AG04450 (cell line): ENCODE data around the gene CDH26. TPM values are rescaled to one million over a fixed set of nuclear protein-coding genes. Genes with fewer than 3 reads are reported as not detected.

Experiments used
- CTCF ChIA-PET: fragments of 300-600, 350-600 bp; formaldehyde crosslinking; extraction: SDS; loops from one replicate; lab custom pipeline; 2022; ENCODE audit warnings: antibody characterized with exemption, inconsistent platforms; lab: Charles Lee
- POLR2A ChIA-PET: fragments of 350-600 bp; formaldehyde crosslinking; extraction: SDS; loops from one replicate; lab custom pipeline; 2021; ENCODE audit warnings: antibody characterized with exemption, inconsistent platforms; lab: Yijun Ruan, JAX
- DNase-seq: peaks from one replicate; pipeline ENCODE4 v3.0.0-alpha.2; 2011; ENCODE audit warnings: low read depth, low spot score
- H3K27ac ChIP-seq: one replicate; pipeline ENCODE4 v1.5.1; 2012; ENCODE audit warnings: low read depth, low read length, control low read depth
- H3K27me3 ChIP-seq: one replicate; pipeline ENCODE4 v1.6.0; 2012; ENCODE audit warnings: low read length; ENCODE audit not compliant: control insufficient read depth, insufficient read depth
- H3K4me3 ChIP-seq: 2 replicates; pipeline ENCODE4 v1.5.1; 2011; ENCODE audit warnings: mild to moderate bottlenecking, low read depth, low read length, control low read depth
- H3K9me3 ChIP-seq: 2 replicates; pipeline ENCODE4 v1.5.1; 2012; ENCODE audit warnings: low read length; ENCODE audit not compliant: control insufficient read depth, insufficient read depth
- polyA plus RNA-seq: library from polyadenylated mRNA; depleted of rRNA; stranded (reverse); fragments of >200 nt; gene quantifications from 2 replicates; pipeline ENCODE4 v1.2.3, GENCODE V29; 2011
- TF ChIP-seq, protein P1 (sequence below): IDR thresholded peaks from 2 replicates; pipeline ENCODE4 v1.5.1; 2011; ENCODE audit warnings: low read depth, low read length, control low read depth, inconsistent platforms

The CDH26 gene
- polyA plus RNA-seq, 1 experiment, result 0.10 TPM

DNA sequence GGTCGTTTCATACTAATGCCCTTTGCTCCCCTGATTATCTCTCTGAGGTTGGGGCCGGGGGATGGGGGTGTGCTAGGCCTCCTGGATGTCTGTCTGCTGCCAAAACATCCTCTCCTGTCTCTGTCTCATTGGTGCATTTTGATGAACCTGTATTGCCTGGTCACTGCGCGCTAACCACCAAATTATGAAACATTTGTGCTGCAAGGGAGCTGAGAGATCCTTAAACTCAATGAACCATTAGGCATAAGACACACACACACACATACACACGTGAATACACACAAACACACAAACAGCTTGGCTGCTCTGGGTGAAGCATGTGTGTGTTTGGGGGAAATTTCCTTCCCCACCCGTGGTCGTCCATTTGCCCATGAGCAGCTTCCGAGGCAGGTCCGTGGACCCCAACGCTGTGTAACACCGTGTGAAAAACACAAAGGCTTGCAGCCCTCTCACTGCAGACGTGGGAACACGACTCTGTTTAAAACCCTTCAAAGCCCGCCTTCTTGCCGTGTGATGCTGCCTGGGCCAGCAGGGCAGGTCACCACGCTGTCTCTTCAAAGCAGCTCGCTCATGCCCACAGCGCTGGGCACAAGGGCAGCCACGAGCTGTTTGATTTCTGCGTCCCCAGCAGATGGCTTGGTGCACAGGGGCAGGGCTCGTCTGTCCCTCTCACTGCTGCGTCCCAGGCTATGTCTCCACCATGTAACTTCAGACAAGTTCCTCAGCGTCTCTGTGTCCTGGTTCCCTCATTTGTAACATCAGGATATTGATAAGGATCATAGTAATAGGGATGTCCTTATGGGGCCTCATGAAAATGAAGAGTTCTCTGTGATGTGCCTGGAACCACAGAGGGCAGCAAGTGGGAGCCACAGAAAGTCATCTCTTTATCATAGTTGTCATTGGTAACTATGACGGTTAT, 96.8 kb downstream of the CDH26 start:
- ChIA-PET CTCF (interaction anchor here (3.0 to 3.6 kb wide), 2 partner anchors 151 to 156 kb away, joined by 15 to 24 read pairs; no protein-coding TSS in a partner anchor), POLR2A (no interaction called here)
- TF ChIP-seq, protein P1, sequence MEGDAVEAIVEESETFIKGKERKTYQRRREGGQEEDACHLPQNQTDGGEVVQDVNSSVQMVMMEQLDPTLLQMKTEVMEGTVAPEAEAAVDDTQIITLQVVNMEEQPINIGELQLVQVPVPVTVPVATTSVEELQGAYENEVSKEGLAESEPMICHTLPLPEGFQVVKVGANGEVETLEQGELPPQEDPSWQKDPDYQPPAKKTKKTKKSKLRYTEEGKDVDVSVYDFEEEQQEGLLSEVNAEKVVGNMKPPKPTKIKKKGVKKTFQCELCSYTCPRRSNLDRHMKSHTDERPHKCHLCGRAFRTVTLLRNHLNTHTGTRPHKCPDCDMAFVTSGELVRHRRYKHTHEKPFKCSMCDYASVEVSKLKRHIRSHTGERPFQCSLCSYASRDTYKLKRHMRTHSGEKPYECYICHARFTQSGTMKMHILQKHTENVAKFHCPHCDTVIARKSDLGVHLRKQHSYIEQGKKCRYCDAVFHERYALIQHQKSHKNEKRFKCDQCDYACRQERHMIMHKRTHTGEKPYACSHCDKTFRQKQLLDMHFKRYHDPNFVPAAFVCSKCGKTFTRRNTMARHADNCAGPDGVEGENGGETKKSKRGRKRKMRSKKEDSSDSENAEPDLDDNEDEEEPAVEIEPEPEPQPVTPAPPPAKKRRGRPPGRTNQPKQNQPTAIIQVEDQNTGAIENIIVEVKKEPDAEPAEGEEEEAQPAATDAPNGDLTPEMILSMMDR, result no peak
- Histone ChIP-seq H3K4me3 (no peak overlapping the region), H3K27ac (no peak overlapping the region), H3K27me3 (peaks cover 15% of the 10 kb centered on the region), H3K9me3 (no peaks in the 10 kb centered on the region)
- DNase-seq, result no peak

DNA sequence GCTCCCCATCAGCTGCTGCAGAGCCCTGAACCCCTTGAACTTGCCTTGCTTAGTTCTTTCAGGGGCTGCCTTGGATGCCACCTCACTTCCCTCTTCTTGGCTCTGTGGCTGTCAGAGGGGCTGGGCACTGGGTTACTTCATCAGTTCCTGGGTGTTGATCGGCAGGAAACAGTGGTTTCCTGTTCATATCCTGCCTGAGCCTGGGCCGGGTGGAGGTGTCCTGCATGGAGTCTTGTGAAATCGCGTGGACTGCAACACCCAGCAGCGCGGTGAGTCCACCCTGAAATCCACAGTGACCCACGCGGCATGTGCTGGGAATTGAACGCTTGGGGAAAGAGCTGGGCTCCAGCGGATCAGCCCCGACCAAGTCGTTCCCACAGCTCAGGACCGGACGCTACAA, 97.5 kb downstream of the CDH26 start:
- ChIA-PET POLR2A (no interaction called here), CTCF (interaction anchor here (0.6 to 3.6 kb wide), 6 partner anchors 15 to 207 kb away, joined by 3 to 24 read pairs (median 9); no protein-coding TSS in a partner anchor)
- DNase-seq, result no peak
- H3K27me3 ChIP-seq, result peaks cover 15% of the 10 kb centered on the region
- no peak overlapping the region for H3K4me3 ChIP-seq
- H3K9me3 ChIP-seq, result no peaks in the 10 kb centered on the region
- TF ChIP-seq, protein P1, result no peak
- H3K27ac ChIP-seq, result no peak overlapping the region

DNA sequence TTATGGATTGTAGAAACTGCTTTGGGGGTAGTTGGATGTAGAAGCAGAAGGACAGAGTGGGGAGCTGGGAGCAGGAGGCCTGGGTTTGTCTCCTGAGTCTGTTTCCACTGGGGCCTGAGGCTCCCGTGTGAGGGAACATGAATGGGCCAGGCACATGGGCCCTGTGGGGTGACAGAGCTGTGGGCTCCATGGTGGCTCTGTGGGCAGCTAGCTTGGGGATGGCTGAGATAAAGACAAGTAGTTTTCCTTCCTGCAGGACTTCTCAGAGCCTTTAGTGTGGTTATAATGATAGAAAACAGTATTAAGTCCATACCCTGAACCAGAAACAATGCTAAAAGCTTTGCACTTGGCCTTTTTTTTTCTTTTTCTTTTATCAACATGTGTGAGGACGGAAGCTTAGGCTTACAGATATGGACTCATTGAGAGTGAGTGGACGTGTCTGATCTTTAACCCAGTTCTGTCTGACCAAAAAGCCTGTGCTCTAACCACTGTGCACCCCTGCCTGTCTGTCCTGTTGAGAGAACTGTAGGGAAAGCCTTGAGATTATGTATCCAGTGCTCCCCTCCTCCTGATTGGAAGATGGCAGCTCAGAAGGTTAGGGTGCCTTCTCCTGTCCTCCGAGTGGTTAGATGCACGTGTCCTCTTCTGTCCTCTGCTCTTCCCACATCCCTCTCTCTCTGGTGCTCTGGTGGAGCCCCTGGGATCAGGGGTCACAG, 98.3 kb downstream of the CDH26 start:
- no peak for DNase-seq
- TF ChIP-seq, protein P1, result no peak
- H3K27ac ChIP-seq, result no peak overlapping the region
- no peak overlapping the region for H3K4me3 ChIP-seq
- H3K27me3 ChIP-seq, result peaks cover 15% of the 10 kb centered on the region
- CTCF ChIA-PET, result interaction anchor here (0.6 to 3.6 kb wide), 26 partner anchors 9 to 1840 kb away, joined by 3 to 31 read pairs (median 5); partner anchors contain the start of genes FAM217B and PPP1R3D
- POLR2A ChIA-PET, result no interaction called here
- no peaks in the 10 kb centered on the region for H3K9me3 ChIP-seq

DNA sequence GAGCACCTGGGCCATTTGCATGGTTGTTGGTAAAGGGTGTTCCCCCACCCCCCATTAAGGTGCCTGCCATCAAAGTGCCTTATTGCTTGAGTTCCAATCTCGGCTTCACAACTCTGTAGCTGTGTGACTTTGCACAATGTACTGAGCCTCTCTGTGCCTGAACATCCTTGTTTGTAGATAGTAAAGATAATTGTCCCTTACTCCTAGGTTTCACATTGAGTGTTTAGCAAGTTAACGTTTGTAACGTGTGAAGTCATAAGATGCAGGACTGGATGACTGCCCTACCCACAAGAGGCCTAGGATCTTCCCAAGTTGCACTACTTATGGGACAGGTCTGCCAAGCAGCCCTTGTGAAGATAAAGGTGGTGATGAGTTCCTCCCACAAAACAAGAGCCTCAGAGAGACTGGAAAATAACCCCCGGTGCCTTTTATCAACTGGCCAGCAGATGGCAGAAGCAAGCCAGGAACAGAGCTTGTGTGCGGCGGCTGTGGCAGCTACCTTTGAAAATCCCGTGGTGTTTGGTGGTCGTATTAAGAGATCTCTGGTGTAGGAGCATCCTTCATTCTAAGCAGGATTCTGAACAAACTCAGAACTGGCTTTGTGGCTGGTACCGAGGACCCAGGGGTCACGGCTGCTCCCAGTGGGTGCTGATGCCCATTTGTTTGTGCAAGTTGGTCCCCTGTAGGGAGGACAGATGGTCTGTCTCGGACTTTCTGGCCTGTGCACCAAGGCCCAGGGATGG, 99.1 kb downstream of the CDH26 start:
- ChIA-PET CTCF (interaction anchor here (0.6 to 3.6 kb wide), 38 partner anchors 9 to 1839 kb away, joined by 3 to 31 read pairs (median 4); partner anchors contain the start of genes FAM217B and PPP1R3D), POLR2A (no interaction called here)
- DNase-seq, result no peak
- peaks cover 12% of the 10 kb centered on the region for H3K27me3 ChIP-seq
- no peak overlapping the region for H3K27ac ChIP-seq
- H3K9me3 ChIP-seq, result no peaks in the 10 kb centered on the region
- H3K4me3 ChIP-seq, result no peak overlapping the region
- TF ChIP-seq, protein P1, result peak; percentile 94
